HepG2 (cell line): Measurements from ENCODE around the gene SPTB. TPM values are rescaled to one million over a fixed set of nuclear protein-coding genes. Genes with fewer than 3 reads are reported as not detected.

ENCODE experiments used
- ATAC-seq: fragments of 200-7000 bp; cut with Tn5 transposase; 3 replicates; pipeline ENCODE4 v1.9.1; 2020; ENCODE audit warnings: mild to moderate bottlenecking, moderate library complexity
- BruUV-seq: library from RNA; stranded (reverse); fragments of 400-500 nt; replicated peaks from 2 replicates; lab custom pipeline; 2021; lab: Mats Ljungman, UMichigan
- CTCF ChIA-PET: fragments of 300-600 bp; formaldehyde crosslinking; extraction: SDS; loops from one replicate; lab custom pipeline; 2021; ENCODE audit warnings: low total read pairs, inconsistent platforms, low intra/inter-chr PET ratio; lab: Yijun Ruan, JAX
- POLR2A ChIA-PET: fragments of 350-600 bp; sonication (Branson Sonifier 250); formaldehyde crosslinking; loops from one replicate; lab custom pipeline; 2020; ENCODE audit warnings: antibody characterized with exemption, inconsistent platforms; lab: Yijun Ruan, JAX
- DNase-seq: peaks from one replicate; pipeline ENCODE4 v3.0.0-alpha.2; 2015; ENCODE audit warnings: low spot score
- FAIRE-seq: peaks from 3 replicates; lab custom pipeline; 2011; peaks lifted over from hg19 to GRCh38; lab: Jason Lieb, UNC
- H2AFZ ChIP-seq: one replicate; pipeline ENCODE4 v1.6.1; 2011; ENCODE audit warnings: low read length, inconsistent platforms
- H3K27ac ChIP-seq: fragments of 300-600 bp; 3 replicates; pipeline ENCODE4 v1.8.0; 2011; ENCODE audit warnings: mixed run types, mild to moderate bottlenecking, mixed read lengths, low read length, inconsistent platforms; ENCODE audit not compliant: insufficient read depth; ENCODE audit errors: extremely low read length
- H3K27me3 ChIP-seq, 2 experiments: fragments of 200-600 bp in 1 of 2; 2 replicates in 1 of 2; 3 replicates in 1 of 2; pipeline versions ENCODE4 v1.6.0 to v1.8.0; 2011; ENCODE audit warnings: low read length in 2 of 2, mild to moderate bottlenecking in 2 of 2, moderate library complexity in 2 of 2, inconsistent platforms in 1 of 2; ENCODE audit not compliant: insufficient read depth in 2 of 2, control insufficient read depth in 1 of 2
- H3K36me3 ChIP-seq, 2 experiments: fragments of 200-600 bp in 1 of 2; replicated peaks in 1 of 2; 2 replicates in 1 of 2; 3 replicates in 1 of 2; pipeline versions ENCODE4 v1.5.1 to v1.8.0; 2011; ENCODE audit warnings: low read length in 2 of 2, inconsistent platforms in 1 of 2; ENCODE audit not compliant: insufficient read depth in 2 of 2, control insufficient read depth in 1 of 2
- H3K4me1 ChIP-seq: 2 replicates; pipeline ENCODE4 v1.5.1; 2012; ENCODE audit warnings: low read length, inconsistent platforms; ENCODE audit not compliant: insufficient read depth
- H3K4me2 ChIP-seq: 2 replicates; pipeline ENCODE4 v1.6.0; 2011; ENCODE audit warnings: low read depth, low read length, inconsistent platforms
- H3K4me3 ChIP-seq, 3 experiments: fragments of 200-600 bp in 1 of 3; sonication (generic), shearing (Covaris generic) in 1 of 3; replicated peaks in 1 of 3; 2 replicates each; pipeline ENCODE4 v1.5.1; 2011 to 2016; ENCODE audit warnings: low read length in 3 of 3, inconsistent platforms in 2 of 3, low read depth in 2 of 3, mild to moderate bottlenecking in 2 of 3, control low read depth in 1 of 3, mixed read lengths in 1 of 3; ENCODE audit not compliant: insufficient read depth in 1 of 3
- H3K79me2 ChIP-seq: one replicate; pipeline ENCODE4 v1.6.1; 2011; ENCODE audit warnings: low read length, inconsistent platforms; ENCODE audit not compliant: insufficient read depth
- H3K9ac ChIP-seq: 2 replicates; pipeline ENCODE4 v1.6.0; 2011; ENCODE audit warnings: mild to moderate bottlenecking, low read depth, low read length, inconsistent platforms; ENCODE audit not compliant: insufficient read depth
- H3K9me3 ChIP-seq: 2 replicates; pipeline ENCODE4 v1.5.1; 2012; ENCODE audit warnings: mild to moderate bottlenecking, low read length
- H4K20me1 ChIP-seq: 2 replicates; pipeline ENCODE4 v1.6.0; 2011; ENCODE audit warnings: inconsistent platforms, mild to moderate bottlenecking, low read length, moderate library complexity; ENCODE audit not compliant: insufficient read depth
- ETV6 ChIP-seq: sonication (generic); formaldehyde crosslinking; conservative IDR thresholded peaks from 2 replicates; pipeline ENCODE4 v1.4.0; 2020; ENCODE audit warnings: missing genetic modification reagents
- HES4 ChIP-seq: sonication (generic); formaldehyde crosslinking; IDR thresholded peaks from 2 replicates; pipeline ENCODE4 v1.9.0; 2021; ENCODE audit warnings: mild to moderate bottlenecking, missing genetic modification reagents, borderline replicate concordance
- MTF2 ChIP-seq: sonication (generic); formaldehyde crosslinking; IDR thresholded peaks from 2 replicates; pipeline ENCODE4 v1.5.0; 2020; ENCODE audit warnings: missing genetic modification reagents, borderline replicate concordance
- NRL ChIP-seq: sonication (generic); formaldehyde crosslinking; IDR thresholded peaks from 2 replicates; pipeline ENCODE4 v1.5.0; 2020; ENCODE audit warnings: missing genetic modification reagents, mild to moderate bottlenecking, moderate library complexity, borderline replicate concordance
- SMARCE1 ChIP-seq: fragments of 450-650 bp; IDR thresholded peaks from 2 replicates; pipeline ENCODE4 v1.6.1; 2017; ENCODE audit warnings: borderline replicate concordance
- ZBTB7A ChIP-seq: sonication (generic); formaldehyde crosslinking; IDR thresholded peaks from 2 replicates; pipeline ENCODE4 v1.8.0; 2022; ENCODE audit warnings: mild to moderate bottlenecking, missing genetic modification reagents
- ZKSCAN1 ChIP-seq: fragments of 150-350 bp; IDR thresholded peaks from 2 replicates; pipeline ENCODE4 v1.6.1; 2014; ENCODE audit warnings: low read length
- ZNF546 ChIP-seq: sonication (generic); formaldehyde crosslinking; conservative IDR thresholded peaks from 2 replicates; pipeline ENCODE4 v1.8.1; 2023; ENCODE audit warnings: mild to moderate bottlenecking, missing genetic modification reagents
- ZNF616 ChIP-seq: sonication (generic); formaldehyde crosslinking; IDR thresholded peaks from 2 replicates; pipeline ENCODE4 v1.5.0; 2020; ENCODE audit warnings: low read depth, mild to moderate bottlenecking, missing genetic modification reagents
- WGBS: methylation state at CpG from one replicate; pipeline ENCODE4 v1.1.6; 2017; ENCODE audit warnings: low lambda C conversion rate; 5-methylcytosine and 5-hydroxymethylcytosine counted together
- in situ Hi-C: cut with HindIII; loops from 2 replicates; pipeline ENCODE4 v1.10.0; 2017; ENCODE audit warnings: low pct_unique_long_range_greater_than_20kb; ENCODE audit not compliant: extremely low pct_ligation_motif_present
- intact Hi-C: fragments of 100-400 bp; cut with micrococcal nuclease; formaldehyde crosslinking; loops from one replicate; pipeline ENCODE4 v1.10.0; 2022; ENCODE audit not compliant: unreplicated experiment
- polyA plus RNA-seq, 8 experiments: library from polyadenylated mRNA; depleted of rRNA in 3 of 8; stranded (reverse) in 7 of 8; unstranded in 1 of 8; fragments of >200 nt; fragmentation: Illumina TruSeq in 4 of 8; extraction: Trizol in 4 of 8; gene quantifications; 2 replicates each; pipeline versions ENCODE4 v1.2.1 to v1.2.3, GENCODE V29; 2011 to 2016; ENCODE audit warnings: low read depth in 4 of 8, missing spikeins in 1 of 8, mixed read lengths in 1 of 8; ENCODE audit not compliant: insufficient read depth in 1 of 8
- total RNA-seq, 5 experiments: library from RNA; depleted of rRNA; stranded (reverse); fragments of >200 nt; fragmentation: Illumina TruSeq; extraction: Trizol; gene quantifications; 2 replicates each; pipeline ENCODE4 v1.2.3, GENCODE V29; 2016; ENCODE audit warnings: low read depth in 1 of 5
- TF ChIP-seq, protein P1 (sequence below): sonication (generic); formaldehyde crosslinking; IDR thresholded peaks from 2 replicates; pipeline ENCODE4 v1.8.0; 2022; ENCODE audit warnings: low read depth, missing genetic modification reagents

The SPTB gene
- total and polyA plus RNA-seq, 2 of the 13 experiments (the other 11 are each of a cell fraction or from before 2014, with no cell fraction given), result 0.01 to 0.02 TPM

- Histone ChIP-seq H3K79me2 (peaks cover 7% of the 10 kb centered on the region), H3K27me3 (no peaks in the 10 kb centered on the region), H3K4me2 (no peak overlapping the region), H3K4me3 (no peak overlapping the region), H4K20me1 (no peaks in the 10 kb centered on the region), H3K27ac (no peak overlapping the region), H3K9ac (no peak overlapping the region), H3K9me3 (no peaks in the 10 kb centered on the region), H3K4me1 (peaks cover 44% of the 10 kb centered on the region), H3K36me3 (peaks cover 4 to 6% of the 10 kb centered on the region in 2 experiments; a peak in 3 of 5 replicates), H2AFZ (no peak overlapping the region)
- no peak for TF ChIP-seq ZNF546 (CRISPR knock-in tag)
- TF ChIP-seq ZBTB7A, result no peak
- TF ChIP-seq ETV6 (CRISPR knock-in tag), result no peak
- TF ChIP-seq HES4 (CRISPR knock-in tag), result no peak
- no peak for TF ChIP-seq ZNF616
- TF ChIP-seq NRL (CRISPR knock-in tag), result no peak
- no peak for TF ChIP-seq ZKSCAN1
- TF ChIP-seq, protein P1, sequence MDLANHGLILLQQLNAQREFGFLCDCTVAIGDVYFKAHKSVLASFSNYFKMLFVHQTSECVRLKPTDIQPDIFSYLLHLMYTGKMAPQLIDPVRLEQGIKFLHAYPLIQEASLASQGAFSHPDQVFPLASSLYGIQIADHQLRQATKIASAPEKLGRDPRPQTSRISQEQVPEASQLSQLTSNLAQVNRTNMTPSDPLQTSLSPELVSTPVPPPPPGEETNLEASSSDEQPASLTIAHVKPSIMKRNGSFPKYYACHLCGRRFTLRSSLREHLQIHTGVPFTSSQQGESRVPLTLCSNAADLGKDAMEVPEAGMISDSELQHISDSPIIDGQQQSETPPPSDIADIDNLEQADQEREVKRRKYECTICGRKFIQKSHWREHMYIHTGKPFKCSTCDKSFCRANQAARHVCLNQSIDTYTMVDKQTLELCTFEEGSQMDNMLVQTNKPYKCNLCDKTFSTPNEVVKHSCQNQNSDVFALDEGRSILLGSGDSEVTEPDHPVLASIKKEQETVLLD, result no peak
- no peak for TF ChIP-seq SMARCE1
- no peak for TF ChIP-seq MTF2 (CRISPR knock-in tag)
- in situ Hi-C loops, result no loop called here
- CTCF ChIA-PET, result no interaction called here
- intact Hi-C loops, result no loop called here
- no TSS peak for BruUV-seq
- no peak for ATAC-seq
- FAIRE-seq, result no peak
- POLR2A ChIA-PET, result interaction anchor here (1.9 kb wide), 1 partner anchor 19 kb away, joined by 5 read pairs; no protein-coding TSS in a partner anchor
- WGBS, result 79% methylated on average over 2 of the region's 3 CpGs
- DNase-seq, result no peak
Measured at GRCh38 chr14:64725261-64725815, 154.4 kb downstream of the SPTB start.
